ENCODE measurements around the gene PCIF1. TPM values are rescaled to one million over a fixed set of nuclear protein-coding genes. Genes with fewer than 3 reads are reported as not detected.

Gene PCIF1
- 19.3 and 20.6 TPM in 2 replicates for total RNA-seq

GRCh38 chr20:45934586-45935415 is at the start of gene PCIF1:
Gene PCIF1 (plus strand): TSS chr20:45934683. CDS start chr20:45939000, 4,317 bp downstream.

GRCh38 chr20:45887346-45887715 is 47.2 kb upstream of the PCIF1 start, which contains the start of gene SPATA25:
Gene SPATA25 (minus strand): TSS chr20:45887622. CDS start chr20:45887590, 32 bp downstream.

GRCh38 chr20:45890985-45891983 is 43.2 kb upstream of the PCIF1 start, which contains the start of the genes CTSA and NEURL2:
Gene CTSA (plus strand): TSS chr20:45891335. CDS start chr20:45891569, 234 bp downstream.
Gene NEURL2 (minus strand): TSS chr20:45891208. CDS start chr20:45890991, 217 bp downstream.

GRCh38 chr20:45911486-45912343 is 22.8 kb upstream of the PCIF1 start, which contains the start of gene PLTP:
Gene PLTP (minus strand): TSS chr20:45912155. CDS start chr20:45911452, 703 bp downstream.

GRCh38 chr20:45971675-45972499 is 37.4 kb downstream of the PCIF1 start, which contains the start of gene ZNF335:
Gene ZNF335 (minus strand): TSS chr20:45972203. CDS start chr20:45971410, 793 bp downstream.

Other genes starting within 250 kb of the PCIF1 start
- not detected in 2 replicates for gene WFDC13, start 232.6 kb upstream of the PCIF1 start, total RNA-seq
- 0.32 TPM in 1 of 2 replicates, not detected in the other for gene WFDC10B, start 229.7 kb upstream of the PCIF1 start, total RNA-seq
- gene SPINT4, start 212.3 kb upstream of the PCIF1 start, total RNA-seq = not detected in 2 replicates
- 0.61 TPM in 1 of 2 replicates, not detected in the other for gene WFDC3, start 142.8 kb upstream of the PCIF1 start, total RNA-seq
- 5.5 and 13.8 TPM in 2 replicates for gene DNTTIP1, start 142.7 kb upstream of the PCIF1 start, total RNA-seq
- gene UBE2C, start 122.0 kb upstream of the PCIF1 start, total RNA-seq = 2.3 and 4.5 TPM in 2 replicates
- gene TNNC2, start 107.4 kb upstream of the PCIF1 start, total RNA-seq = not detected in 2 replicates
- 75.3 and 91.8 TPM in 2 replicates for gene SNX21, start 100.9 kb upstream of the PCIF1 start, total RNA-seq
- 27.6 and 32.8 TPM in 2 replicates for gene ACOT8, start 77.3 kb upstream of the PCIF1 start, total RNA-seq
- gene ZSWIM3, start 77.1 kb upstream of the PCIF1 start, total RNA-seq = 4.7 and 5.5 TPM in 2 replicates
- 12.0 and 13.5 TPM in 2 replicates for gene ZSWIM1, start 53.5 kb upstream of the PCIF1 start, total RNA-seq
- 0.97 and 1.8 TPM in 2 replicates for gene SPATA25, start 47.1 kb upstream of the PCIF1 start, total RNA-seq
- 3.9 and 4.1 TPM in 2 replicates for gene NEURL2, start 43.5 kb upstream of the PCIF1 start, total RNA-seq
- 102 and 119 TPM in 2 replicates for gene CTSA, start 43.3 kb upstream of the PCIF1 start, total RNA-seq
- 21.7 and 23.0 TPM in 2 replicates for gene PLTP, start 22.5 kb upstream of the PCIF1 start, total RNA-seq
- gene ZNF335, start 37.5 kb downstream of the PCIF1 start, total RNA-seq = 27.7 and 34.7 TPM in 2 replicates
- gene MMP9, start 74.2 kb downstream of the PCIF1 start, total RNA-seq = 0.16 TPM in 1 of 2 replicates, not detected in the other
- not detected in 2 replicates for gene SLC12A5, start 94.5 kb downstream of the PCIF1 start, total RNA-seq
- gene NCOA5, start 155.3 kb downstream of the PCIF1 start, total RNA-seq = 21.1 and 27.7 TPM in 2 replicates
- gene CD40, start 183.6 kb downstream of the PCIF1 start, total RNA-seq = 9.1 and 10.5 TPM in 2 replicates

All from hair follicle dermal papilla cell (primary cell).